Cerebellar cortex (tissue), 1 donor: Measurements from ENCODE around the gene MYBPHL.

Experiments
- DNase-seq: peaks from one replicate; pipeline ENCODE4 v3.0.0-alpha.2; 2015; ENCODE audit warnings: low spot score

Gene MYBPHL

DNA sequence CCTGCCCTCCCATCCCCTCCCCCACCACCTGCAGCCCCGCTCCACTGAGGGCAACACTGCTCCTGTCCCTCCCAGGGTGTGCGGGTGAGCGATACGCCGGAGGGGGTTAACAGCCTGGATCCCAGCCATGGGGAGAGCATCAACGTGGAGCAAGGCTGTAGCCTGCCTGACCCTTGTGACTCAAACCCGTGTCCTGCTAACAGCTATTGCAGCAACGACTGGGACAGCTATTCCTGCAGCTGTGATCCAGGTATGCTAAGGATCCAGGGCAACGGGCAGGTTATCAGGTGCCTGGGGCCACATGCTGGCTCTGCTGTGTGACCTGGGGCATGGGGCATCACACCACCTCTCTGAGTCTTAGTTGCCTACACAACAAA lies 42.4 kb downstream of the MYBPHL start:
- DNase-seq: no peak

DNA sequence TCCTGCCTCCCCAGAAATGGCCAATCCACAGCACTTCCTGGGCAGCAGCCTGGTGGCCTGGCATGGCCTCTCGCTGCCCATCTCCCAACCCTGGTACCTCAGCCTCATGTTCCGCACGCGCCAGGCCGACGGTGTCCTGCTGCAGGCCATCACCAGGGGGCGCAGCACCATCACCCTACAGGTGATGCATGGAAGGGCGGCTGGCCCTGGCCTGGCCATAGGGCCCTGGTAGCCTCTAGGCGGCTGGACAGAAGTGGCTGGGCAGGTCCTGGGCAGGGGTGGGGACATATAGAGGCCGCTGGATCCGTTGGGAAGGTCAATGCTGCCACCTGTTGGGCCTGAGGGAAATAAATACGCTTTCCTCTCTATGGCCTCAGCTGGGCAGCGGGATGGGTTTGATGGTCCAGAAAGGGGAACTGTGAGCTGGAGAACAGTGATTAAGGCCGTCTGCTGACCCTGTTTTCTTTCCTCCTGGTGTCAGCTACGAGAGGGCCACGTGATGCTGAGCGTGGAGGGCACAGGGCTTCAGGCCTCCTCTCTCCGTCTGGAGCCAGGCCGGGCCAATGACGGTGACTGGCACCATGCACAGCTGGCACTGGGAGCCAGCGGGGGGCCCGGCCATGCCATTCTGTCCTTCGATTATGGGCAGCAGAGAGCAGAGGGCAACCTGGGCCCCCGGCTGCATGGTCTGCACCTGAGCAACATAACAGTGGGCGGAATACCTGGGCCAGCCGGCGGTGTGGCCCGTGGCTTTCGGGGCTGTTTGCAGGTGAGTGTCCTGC lies 43.0 kb downstream of the MYBPHL start:
- DNase-seq: peak; percentile 70

DNA sequence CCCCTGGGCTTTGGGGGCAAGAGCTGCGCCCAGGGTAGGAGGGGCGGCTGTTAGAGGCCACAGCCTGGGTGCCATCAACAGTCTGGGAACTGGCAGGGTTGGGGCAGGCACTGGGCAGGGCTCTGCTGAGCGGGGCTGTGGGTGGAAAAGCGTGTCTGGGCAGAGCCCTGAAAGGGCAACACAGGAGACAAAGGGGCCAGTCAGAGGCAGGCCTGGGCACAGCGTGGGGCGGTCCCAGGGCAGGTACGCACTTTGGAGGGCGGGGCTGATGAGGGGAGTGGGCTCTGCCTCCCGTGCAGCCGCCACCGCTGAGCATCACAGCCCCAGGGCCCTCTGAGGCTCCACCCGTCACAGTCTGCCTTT lies 43.6 kb downstream of the MYBPHL start:
- no peak for DNase-seq

DNA sequence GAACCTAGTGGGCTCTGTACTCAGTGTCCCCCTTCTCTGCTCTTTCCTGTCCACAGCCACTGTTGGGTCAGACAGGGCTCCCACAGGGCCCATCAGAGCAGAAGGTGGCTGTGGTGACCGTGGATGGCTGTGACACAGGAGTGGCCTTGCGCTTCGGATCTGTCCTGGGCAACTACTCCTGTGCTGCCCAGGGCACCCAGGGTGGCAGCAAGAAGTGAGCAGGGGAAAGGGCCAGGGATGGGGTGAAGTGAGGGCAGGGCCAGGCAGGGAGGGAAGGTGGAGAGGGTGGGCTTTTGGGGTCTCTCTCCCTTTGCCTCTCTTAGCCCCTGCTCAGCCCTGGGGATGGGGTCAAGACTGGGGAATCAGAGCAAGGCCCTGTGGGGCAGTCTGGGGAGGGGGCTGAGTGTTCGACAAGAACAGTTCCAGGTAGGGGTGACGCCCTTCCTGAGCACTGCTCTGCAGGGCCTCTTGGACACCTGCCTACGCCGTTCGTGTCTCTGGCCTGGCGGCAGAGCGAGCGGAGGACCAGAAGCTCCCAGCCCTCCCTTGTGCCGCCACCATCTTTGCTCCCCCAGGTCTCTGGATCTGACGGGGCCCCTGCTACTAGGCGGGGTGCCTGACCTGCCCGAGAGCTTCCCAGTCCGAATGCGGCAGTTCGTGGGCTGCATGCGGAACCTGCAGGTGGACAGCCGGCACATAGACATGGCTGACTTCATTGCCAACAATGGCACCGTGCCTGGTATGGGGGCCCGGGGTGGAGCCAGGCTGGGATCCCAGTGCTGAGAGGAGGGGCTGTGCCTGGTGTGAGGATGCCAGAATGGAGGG lies 44.4 kb downstream of the MYBPHL start:
- no peak for DNase-seq

DNA sequence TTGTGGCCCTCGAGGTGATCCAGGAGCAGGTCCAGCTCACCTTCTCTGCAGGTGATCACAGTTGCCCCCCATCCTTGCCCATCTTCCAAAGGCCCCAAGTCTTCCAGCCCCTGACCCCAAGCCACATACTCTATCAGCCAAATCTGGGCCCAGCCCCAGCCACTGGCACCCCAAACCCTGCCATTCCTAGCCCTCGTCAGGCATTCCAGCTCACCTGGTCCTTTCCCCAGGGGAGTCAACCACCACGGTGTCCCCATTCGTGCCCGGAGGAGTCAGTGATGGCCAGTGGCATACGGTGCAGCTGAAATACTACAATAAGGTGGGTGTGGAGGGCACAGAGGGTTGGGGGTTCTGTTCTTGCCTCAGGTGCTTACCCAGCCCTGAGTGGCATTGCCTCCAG lies 45.2 kb downstream of the MYBPHL start:
- DNase-seq: no peak

DNA sequence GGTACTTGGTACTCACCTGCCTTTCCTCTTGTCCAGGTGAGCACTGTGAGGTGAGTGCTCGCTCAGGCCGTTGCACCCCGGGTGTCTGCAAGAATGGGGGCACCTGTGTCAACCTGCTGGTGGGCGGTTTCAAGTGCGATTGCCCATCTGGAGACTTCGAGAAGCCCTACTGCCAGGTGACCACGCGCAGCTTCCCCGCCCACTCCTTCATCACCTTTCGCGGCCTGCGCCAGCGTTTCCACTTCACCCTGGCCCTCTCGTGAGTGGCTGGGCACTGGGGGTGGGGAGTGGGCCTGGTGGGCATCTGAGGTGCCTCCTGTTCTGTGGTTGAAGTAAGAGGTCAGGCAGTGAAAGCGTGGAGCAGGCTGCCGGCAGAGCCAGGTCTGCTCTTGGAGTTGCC lies 45.8 kb downstream of the MYBPHL start:
- DNase-seq: no peak

DNA sequence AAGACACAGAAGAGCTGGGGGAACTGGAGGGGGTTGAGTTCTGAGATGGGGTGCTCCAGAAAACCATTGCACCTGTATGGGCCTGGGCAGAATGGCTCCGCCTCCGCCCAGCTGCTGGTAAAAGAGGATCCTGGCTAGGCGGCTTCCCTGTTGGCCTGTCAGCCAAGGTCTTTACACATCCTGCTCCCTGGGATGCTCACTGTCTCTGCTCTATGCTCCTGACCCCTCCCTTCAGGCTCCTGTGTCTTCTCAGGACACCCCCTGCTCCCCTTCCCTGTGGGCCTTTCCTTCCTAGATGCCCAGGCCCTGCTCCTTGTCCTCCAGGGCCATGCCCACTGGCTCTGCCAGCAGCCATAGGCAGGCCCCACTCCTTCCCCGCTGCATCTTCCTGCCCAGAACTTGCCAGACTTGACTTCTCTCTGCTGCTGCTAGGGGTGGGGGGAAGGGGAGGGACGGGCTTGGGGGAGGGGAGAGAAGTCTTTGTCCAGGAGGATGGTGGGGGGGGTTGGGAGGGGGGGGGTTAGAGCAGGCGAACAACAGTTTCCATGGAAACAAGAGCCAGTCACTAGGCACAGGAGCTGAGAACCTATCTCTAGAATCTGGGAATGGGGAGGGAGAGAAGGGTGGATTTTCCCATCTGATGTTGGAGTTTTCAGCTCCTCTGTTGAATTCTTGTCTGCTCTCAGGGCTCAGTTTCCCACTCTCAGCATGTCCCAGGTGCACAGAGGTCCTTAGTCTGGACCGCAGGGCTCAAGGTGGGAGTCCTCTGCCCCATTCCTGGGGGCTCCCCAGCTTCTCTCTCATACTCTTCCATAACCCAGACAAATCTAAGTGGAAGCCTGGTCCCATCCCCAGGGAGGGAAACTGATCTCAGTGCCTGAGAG lies 46.9 kb downstream of the MYBPHL start:
- no peak for DNase-seq

DNA sequence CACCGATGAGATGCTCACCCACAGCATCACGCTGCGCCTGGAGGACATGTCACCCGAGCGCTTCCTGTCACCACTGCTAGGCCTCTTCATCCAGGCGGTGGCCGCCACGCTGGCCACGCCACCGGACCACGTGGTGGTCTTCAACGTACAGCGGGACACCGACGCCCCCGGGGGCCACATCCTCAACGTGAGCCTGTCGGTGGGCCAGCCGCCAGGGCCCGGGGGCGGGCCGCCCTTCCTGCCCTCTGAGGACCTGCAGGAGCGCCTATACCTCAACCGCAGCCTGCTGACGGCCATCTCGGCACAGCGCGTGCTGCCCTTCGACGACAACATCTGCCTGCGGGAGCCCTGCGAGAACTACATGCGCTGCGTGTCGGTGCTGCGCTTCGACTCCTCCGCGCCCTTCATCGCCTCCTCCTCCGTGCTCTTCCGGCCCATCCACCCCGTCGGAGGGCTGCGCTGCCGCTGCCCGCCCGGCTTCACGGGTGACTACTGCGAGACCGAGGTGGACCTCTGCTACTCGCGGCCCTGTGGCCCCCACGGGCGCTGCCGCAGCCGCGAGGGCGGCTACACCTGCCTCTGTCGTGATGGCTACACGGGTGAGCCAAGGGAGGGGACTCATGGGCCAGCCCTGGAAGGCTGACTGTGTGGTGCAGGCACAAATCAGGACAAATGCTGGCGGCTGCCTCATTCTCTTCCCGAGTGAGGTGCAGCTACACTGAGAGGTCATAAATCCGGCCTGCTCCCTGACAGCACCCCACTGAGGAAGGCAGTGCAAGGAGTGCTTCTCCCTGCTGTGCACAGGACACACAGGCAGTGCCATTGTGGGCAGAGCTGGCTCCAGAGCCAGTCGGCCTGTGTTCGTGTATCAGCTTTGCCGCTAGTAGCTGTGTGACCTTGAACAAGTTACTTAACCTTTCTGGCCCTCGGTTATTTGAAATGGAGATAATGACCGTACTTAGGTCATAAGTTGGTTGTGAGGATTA lies 48.0 kb downstream of the MYBPHL start:
- DNase-seq: no peak

DNA sequence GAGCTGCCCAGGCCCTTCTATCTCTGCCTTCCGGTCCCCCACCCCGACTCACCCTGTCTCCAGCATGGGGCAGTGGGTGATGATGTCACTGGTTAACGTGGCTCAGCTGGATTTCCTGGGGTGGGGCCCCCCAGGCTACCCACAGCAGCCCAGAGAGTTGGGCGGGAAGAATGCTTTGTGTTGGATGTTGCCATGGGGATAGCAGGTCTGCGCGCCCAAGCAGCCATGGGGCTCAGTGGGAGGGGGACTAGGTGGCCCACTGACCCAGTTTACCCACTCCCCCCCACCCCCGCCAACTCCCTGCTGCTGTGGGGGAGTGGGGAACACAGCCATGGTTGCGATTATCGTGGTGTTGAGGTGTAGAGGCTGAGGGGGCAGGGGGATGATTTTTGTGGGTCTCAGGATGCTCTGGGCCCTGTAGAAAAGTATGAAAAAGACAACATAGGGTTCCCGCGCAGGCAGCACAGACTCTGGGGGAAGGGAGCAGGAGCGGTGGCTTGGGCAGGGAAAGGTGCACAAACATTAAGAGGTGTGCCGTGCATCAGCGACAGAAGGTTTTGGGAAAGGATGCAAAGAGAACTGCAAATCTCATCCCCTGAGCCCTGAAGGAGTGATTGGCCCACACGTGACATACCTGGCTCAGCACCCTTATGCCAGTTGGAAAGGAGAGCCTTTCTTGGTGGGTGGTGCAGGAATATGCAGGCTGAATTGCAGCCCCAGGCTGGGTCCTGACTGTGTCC lies 49.0 kb downstream of the MYBPHL start:
- DNase-seq: no peak

DNA sequence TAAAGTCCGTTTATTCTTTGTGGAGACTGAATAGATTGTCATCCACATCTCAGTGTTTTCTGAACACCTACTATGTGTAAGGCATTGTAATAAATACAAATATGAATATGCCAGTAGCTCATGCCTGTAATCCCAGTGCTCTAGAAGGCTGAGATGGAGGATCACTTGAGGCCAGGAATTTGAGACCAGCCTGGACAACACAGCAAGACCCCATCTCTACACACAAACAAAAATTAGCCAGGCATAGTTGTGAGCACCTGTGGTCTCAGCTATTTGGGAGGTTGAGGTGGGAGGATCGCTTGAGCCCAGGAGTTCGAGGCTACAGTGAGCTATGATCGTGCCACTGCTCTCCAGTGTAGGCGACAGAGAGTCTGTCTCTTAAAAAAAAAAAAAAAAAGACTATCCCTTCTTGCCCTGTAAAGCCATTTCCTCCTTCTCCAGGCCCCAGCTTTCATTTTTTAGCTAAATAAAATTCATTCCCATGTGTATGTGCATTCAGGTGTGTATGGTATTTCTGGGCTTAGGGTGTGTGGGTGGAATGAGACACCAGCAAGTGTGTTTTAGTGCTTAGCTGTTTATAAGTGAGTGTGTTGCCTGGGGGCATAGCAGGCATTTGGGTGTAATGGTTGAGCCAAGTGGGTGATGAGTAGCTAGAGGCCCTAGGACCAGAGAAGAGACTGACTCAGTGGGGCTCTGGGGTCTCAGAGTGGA lies 49.7 kb downstream of the MYBPHL start:
- no peak for DNase-seq

DNA sequence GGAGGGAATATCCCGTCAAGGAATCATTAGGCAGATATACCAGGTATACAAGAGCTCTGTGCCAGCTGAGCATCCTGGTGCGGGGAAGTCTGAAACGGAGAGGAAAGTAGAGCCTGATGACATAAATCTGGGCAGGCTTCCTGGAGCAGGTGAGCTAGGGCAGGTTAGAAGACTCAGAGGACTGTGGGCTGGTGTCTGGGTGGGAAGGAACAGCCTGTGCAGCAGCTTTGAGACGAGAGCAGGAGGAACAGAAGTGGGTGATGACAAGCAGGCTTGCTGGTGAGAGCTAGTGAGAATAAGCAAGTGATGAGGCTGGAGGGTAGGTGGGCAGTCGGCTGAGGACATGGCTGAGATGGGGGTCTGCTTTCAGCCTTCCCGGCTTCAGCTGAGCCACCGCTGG lies 50.7 kb downstream of the MYBPHL start:
- no peak for DNase-seq

DNA sequence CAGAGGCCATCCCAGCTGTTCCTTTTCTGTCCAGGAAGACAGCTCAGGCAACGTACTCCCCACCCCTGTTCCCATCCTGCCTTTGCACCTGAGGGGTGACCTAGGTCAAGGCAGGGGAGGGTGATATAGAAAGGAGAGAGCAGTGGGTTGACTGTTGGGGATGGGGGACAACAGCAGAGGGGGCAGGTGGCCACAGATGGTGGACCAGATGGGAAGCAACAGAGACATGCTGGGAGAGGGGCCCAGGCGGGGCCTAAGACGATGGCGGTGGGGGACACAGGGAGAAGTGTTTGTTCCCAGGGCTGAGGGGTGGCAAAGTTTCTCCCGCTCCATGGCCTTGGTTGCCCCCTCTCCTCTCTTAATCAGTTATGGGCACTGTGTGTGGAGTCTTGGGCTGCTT lies 51.1 kb downstream of the MYBPHL start:
- DNase-seq: no peak

DNA sequence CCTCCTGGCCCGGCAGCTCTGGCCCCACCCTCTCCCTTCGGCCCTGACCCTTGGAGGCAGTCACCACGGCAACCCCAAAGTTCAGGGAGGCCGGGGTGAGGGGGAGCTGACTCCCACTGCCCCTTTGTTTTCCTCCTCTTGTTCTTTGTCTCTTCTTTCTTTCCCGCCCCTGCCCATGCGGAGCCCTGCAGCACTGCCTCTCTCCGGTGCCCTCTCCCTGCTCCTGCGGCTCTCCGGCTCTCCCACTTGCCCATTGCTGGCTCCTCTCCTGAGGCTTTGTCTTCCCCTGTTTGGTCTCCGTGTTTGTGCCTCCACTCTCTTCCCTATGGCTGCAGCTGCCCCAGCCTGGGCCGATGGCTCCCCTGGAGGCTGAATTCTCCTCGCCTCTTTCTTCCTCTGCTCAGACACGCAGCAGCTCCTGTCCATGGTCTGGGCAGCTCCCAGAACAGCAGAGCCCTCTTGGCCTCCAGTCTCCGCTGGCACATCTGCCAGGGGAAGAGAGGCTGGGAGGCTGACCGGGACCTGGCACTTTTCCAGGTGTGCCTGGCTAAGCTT lies 51.6 kb downstream of the MYBPHL start:
- DNase-seq: peak; percentile 28

DNA sequence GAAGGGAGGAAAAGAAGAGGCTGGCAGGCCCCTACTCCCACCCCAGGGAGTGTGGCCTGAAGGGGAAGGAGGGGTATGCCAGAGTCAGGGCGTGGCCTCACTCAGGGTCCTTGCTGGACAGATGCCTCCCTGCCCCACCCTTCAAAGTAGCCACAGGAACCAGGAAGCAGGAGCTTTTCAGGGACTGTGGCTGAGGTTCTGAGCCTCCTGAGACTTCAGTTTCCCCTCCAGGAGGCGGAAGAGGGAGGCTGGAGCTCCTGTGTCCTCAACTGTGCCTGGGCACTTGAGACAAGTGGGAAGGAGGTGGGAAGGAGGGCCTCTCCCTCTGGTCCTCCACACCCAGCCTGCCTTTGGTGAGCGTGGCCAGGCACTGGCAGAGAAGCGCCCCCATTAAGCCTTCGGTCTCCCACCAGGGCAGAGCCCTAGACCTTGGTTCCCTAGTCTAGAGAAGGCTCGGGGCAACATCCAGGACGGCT lies 52.2 kb downstream of the MYBPHL start:
- no peak for DNase-seq

DNA sequence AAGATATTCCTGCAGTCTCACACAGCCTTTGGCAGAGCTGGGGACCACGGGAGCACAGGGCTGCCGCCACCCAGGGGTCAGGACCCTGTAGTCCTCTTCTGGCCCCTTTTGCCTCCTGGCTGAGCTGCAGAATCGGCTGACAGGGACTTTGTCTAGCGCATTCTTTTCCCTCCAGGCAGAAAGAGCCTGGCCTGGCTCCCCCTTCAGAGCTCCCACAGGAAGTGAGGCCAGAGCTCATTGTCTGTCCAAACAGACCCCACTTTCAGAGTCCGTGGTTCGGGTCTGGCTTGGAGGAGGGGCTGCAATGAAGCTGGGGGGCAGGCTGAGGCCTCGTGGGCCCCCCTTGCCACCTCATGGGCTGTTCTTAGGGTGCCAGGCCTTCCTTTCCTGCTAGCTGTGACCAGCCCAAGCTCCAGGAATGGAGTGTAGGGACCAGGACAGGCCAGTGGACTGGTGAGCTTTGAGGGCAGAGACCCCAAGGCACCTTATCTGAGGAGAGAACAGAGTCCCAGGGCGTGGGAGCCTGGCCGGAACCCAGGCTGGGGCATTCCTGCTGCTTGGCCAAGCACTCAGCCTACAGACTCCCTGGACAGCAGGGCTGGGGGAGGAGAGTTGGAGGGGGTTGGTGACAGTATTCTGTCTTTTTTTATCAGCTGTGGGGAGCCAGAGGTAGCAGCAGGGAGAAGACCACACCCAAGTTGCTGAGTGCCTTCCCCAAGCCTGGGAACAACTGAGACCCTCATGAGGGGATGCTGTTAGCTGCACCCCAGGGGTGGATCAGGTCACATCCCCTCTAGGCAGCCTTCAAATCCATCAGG lies 52.8 kb downstream of the MYBPHL start:
- no peak for DNase-seq

DNA sequence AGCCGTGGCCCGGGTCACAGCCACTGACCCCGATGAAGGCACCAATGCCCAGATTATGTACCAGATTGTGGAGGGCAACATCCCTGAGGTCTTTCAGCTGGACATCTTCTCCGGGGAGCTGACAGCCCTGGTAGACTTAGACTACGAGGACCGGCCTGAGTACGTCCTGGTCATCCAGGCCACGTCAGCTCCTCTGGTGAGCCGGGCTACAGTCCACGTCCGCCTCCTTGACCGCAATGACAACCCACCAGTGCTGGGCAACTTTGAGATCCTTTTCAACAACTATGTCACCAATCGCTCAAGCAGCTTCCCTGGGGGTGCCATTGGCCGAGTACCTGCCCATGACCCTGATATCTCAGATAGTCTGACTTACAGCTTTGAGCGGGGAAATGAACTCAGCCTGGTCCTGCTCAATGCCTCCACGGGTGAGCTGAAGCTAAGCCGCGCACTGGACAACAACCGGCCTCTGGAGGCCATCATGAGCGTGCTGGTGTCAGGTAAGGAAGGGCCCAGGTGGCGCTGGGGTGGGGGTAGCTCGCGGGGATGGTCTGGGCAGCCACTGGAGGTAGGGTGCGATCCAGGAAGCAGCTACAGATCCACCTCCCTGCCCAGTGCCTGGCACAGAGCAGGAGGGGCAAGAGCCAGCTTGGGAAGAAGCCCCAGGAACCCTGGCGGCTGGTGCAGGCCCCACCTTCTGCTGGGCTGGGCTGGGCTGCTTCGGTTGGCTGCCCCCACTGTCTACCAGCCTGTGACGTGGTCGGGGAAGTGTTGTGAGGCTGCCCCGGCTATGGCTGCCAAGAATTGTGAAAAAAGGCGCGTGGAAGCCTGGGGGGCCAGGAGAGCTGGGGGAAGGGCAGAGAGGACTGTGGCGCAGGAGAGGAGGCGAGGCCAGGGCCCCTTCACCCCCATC lies 53.7 kb downstream of the MYBPHL start:
- DNase-seq: peak; percentile 71

DNA sequence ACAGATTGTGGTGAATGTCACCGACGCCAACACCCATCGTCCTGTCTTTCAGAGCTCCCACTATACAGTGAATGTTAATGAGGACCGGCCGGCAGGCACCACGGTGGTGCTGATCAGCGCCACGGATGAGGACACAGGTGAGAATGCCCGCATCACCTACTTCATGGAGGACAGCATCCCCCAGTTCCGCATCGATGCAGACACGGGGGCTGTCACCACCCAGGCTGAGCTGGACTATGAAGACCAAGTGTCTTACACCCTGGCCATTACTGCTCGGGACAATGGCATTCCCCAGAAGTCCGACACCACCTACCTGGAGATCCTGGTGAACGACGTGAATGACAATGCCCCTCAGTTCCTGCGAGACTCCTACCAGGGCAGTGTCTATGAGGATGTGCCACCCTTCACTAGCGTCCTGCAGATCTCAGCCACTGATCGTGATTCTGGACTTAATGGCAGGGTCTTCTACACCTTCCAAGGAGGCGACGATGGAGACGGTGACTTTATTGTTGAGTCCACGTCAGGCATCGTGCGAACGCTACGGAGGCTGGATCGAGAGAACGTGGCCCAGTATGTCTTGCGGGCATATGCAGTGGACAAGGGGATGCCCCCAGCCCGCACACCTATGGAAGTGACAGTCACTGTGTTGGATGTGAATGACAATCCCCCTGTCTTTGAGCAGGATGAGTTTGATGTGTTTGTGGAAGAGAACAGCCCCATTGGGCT lies 54.5 kb downstream of the MYBPHL start:
- DNase-seq: no peak
